B cell (primary cell): Measurements from ENCODE around the gene APOL6. TPM values are rescaled to one million over a fixed set of nuclear protein-coding genes. Genes with fewer than 3 reads are reported as not detected.

Experiments used
- ATAC-seq: fragments of 200-7000 bp; cut with Tn5 transposase; one replicate; pipeline ENCODE4 v1.10.0; 2021; ENCODE audit warnings: low read depth, mild to moderate bottlenecking, moderate number of reproducible peaks, moderate library complexity
- CTCF ChIA-PET: fragments of 350-600 bp; sonication (Branson Sonifier 250); formaldehyde crosslinking; loops from one replicate; lab custom pipeline; 2021; ENCODE audit warnings: antibody characterized with exemption, inconsistent platforms; lab: Charles Lee
- POLR2A ChIA-PET: fragments of 350-600 bp; sonication (Branson Sonifier 250); formaldehyde crosslinking; loops from one replicate; lab custom pipeline; 2021; ENCODE audit warnings: antibody characterized with exemption; lab: Charles Lee
- DNase-seq: peaks from one replicate; pipeline ENCODE4 v3.0.0; 2013
- H2AFZ ChIP-seq: 2 replicates; pipeline ENCODE4 v1.6.1; 2012; ENCODE audit warnings: mild to moderate bottlenecking, low read depth, low read length; ENCODE audit not compliant: insufficient read depth, poor library complexity, severe bottlenecking
- H3K27ac ChIP-seq, 2 donors: 1 replicate in 1 of 2; 2 replicates in 1 of 2; pipeline ENCODE4 v1.5.1; 2012 to 2013; ENCODE audit warnings: low read length in 2 of 2, mild to moderate bottlenecking in 2 of 2, moderate library complexity in 1 of 2
- H3K27me3 ChIP-seq, 4 experiments: fragments of 200-600 bp in 1 of 4; sonication (generic) in 1 of 4; replicated peaks in 1 of 4; 1 replicate in 2 of 4; 2 replicates in 2 of 4; pipeline versions ENCODE4 v1.6.1 to v1.7.0; 2013 to 2016; ENCODE audit warnings: low read length in 3 of 4, mild to moderate bottlenecking in 2 of 4, mixed read lengths in 1 of 4, moderate library complexity in 1 of 4; ENCODE audit not compliant: insufficient read depth in 4 of 4, control insufficient read depth in 3 of 4; ENCODE audit errors: control extremely low read depth in 1 of 4
- H3K36me3 ChIP-seq, 2 experiments: replicated peaks in 1 of 2; 1 replicate in 1 of 2; 2 replicates in 1 of 2; pipeline versions ENCODE4 v1.6.1 to v1.7.1; 2013; ENCODE audit warnings: low read length in 1 of 2; ENCODE audit not compliant: insufficient read depth in 2 of 2, control insufficient read depth in 1 of 2; ENCODE audit errors: control extremely low read depth in 1 of 2, extremely low read depth in 1 of 2
- H3K4me1 ChIP-seq, 2 donors: fragments of 200-600 bp in 1 of 2; sonication (generic) in 1 of 2; 1 replicate in 1 of 2; 2 replicates in 1 of 2; pipeline versions ENCODE4 v1.5.1 to v1.6.1; 2013 to 2017; ENCODE audit warnings: low read length in 2 of 2; ENCODE audit not compliant: control insufficient read depth in 2 of 2, insufficient read depth in 2 of 2
- H3K4me2 ChIP-seq: replicated peaks from 2 replicates; pipeline ENCODE3; 2012; ENCODE audit warnings: mild to moderate bottlenecking, low read depth, low read length; ENCODE audit not compliant: poor library complexity, severe bottlenecking
- H3K4me3 ChIP-seq, 5 experiments: fragments of 200-600 bp in 1 of 5; sonication (generic) in 1 of 5; 1 replicate in 3 of 5; 2 replicates in 2 of 5; pipeline versions ENCODE4 v1.5.1 to v1.7.0; 2011 to 2016; ENCODE audit warnings: low read length in 4 of 5, mild to moderate bottlenecking in 4 of 5, low read depth in 2 of 5, control low read depth in 1 of 5, moderate library complexity in 1 of 5; ENCODE audit not compliant: insufficient read depth in 1 of 5; ENCODE audit errors: control extremely low read depth in 1 of 5, extremely low read depth in 1 of 5
- H3K79me2 ChIP-seq: fragments of 200-600 bp; sonication (generic); one replicate; pipeline ENCODE4 v1.6.0; 2016; ENCODE audit warnings: low read length; ENCODE audit not compliant: control insufficient read depth, insufficient read depth
- H3K9ac ChIP-seq: fragments of 200-600 bp; sonication (generic); 2 replicates; pipeline ENCODE4 v1.6.1; 2017; ENCODE audit warnings: mild to moderate bottlenecking, low read length, moderate library complexity
- H3K9me3 ChIP-seq, 3 donors: one replicate each; pipeline versions ENCODE4 v1.6.1 to v1.7.1; 2013; ENCODE audit warnings: low read length in 2 of 3; ENCODE audit not compliant: control insufficient read depth in 2 of 3, insufficient read depth in 1 of 3; ENCODE audit errors: control extremely low read depth in 1 of 3
- H4K20me1 ChIP-seq: 2 replicates; pipeline ENCODE4 v1.6.0; 2012; ENCODE audit warnings: mild to moderate bottlenecking, low read length; ENCODE audit not compliant: insufficient read depth, control insufficient read depth, poor library complexity, severe bottlenecking
- H3K27ac Mint-ChIP-seq: one replicate; pipeline ENCODE4 v1.8.0; 2021; ENCODE audit warnings: mixed read lengths
- H3K27me3 Mint-ChIP-seq: one replicate; pipeline ENCODE4 v1.8.0; 2021; ENCODE audit warnings: mixed read lengths
- H3K4me1 Mint-ChIP-seq: one replicate; pipeline ENCODE4 v1.8.0; 2021; ENCODE audit warnings: mixed read lengths
- H3K4me3 Mint-ChIP-seq: one replicate; pipeline ENCODE4 v1.8.0; 2021; ENCODE audit warnings: mixed read lengths
- H3K9me3 Mint-ChIP-seq: one replicate; pipeline ENCODE4 v1.8.0; 2022; ENCODE audit warnings: mixed read lengths; ENCODE audit not compliant: insufficient read depth
- CTCF ChIP-seq: fragments of 200-600 bp; IDR thresholded peaks from one replicate; pipeline ENCODE4 v1.8.0; 2022; ENCODE audit warnings: antibody characterized with exemption, mild to moderate bottlenecking
- EZH2 ChIP-seq: IDR thresholded peaks from 2 replicates; pipeline ENCODE4 v1.6.1; 2012; ENCODE audit warnings: borderline replicate concordance, low read depth, mild to moderate bottlenecking, moderate library complexity, low read length; ENCODE audit not compliant: insufficient read depth, poor library complexity, severe bottlenecking
- WGBS: methylation state at CpG from one replicate; pipeline ENCODE4 v1.1.5; 2013; ENCODE audit warnings: missing lambda C conversion rate; ENCODE audit not compliant: insufficient coverage; 5-methylcytosine and 5-hydroxymethylcytosine counted together
- intact Hi-C: fragments of 100-400 bp; cut with micrococcal nuclease; formaldehyde crosslinking; loops from one replicate; pipeline ENCODE4 v1.10.0; 2022
- polyA plus RNA-seq: library from polyadenylated mRNA; depleted of rRNA; stranded (reverse); fragments of >200 nt; gene quantifications from 2 replicates; pipeline ENCODE4 v1.2.3, GENCODE V29; 2012
- total RNA-seq, 2 donors: library from RNA; stranded (reverse); fragments of 120-200 nt in 1 of 2; gene quantifications; 1 replicate in 1 of 2; 2 replicates in 1 of 2; pipeline versions ENCODE4 v1.2.3 to v1.2.4, GENCODE V29; 2013 to 2022

Gene APOL6
- total and polyA plus RNA-seq, 2 donors (not counting 1 experiment from before 2014, with no cell fraction given) = 2.3 to 7.0 TPM

DNA sequence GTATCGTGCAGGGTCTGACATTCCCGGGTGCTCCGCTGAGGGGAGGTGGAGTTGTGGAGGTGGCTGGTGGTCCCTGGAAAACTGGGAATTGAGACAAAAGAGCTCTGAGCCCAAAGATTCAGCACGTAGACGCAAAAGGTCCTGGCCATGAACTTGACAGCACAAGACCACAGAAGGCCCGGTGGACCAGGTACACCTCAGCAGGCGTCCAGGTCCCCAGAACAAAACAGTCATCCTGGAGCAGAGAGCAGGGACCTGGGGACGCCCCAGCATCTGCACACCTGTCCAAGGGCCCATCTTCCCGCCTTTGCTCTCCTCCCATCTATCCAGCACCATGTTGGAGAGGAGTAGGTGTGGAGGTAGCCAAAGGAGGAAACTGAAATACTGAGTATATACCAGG, 17.4 kb upstream of the APOL6 start:
- ChIA-PET CTCF (no interaction called here), POLR2A (no interaction called here)
- Histone ChIP-seq H2AFZ (no peak overlapping the region), H3K4me2 (no peak overlapping the region), H3K79me2 (no peaks in the 10 kb centered on the region), H3K36me3 (no peaks in the 10 kb centered on the region), H3K27me3 (peaks cover 0 to 28% (median 11%) of the 10 kb centered on the region in 4 experiments), H3K4me1 (peaks cover 9 to 11% of the 10 kb centered on the region in 2 donors), H3K9me3 (peaks cover 0 to 3% (median 0%) of the 10 kb centered on the region in 3 donors), H3K4me3 (no peak overlapping the region), H3K27ac (no peak overlapping the region), H4K20me1 (no peaks in the 10 kb centered on the region), H3K9ac (no peak overlapping the region)
- DNase-seq = no peak
- ATAC-seq = no peak
- Mint-ChIP-seq H3K27me3 (peaks cover 44% of the 10 kb centered on the region), H3K4me1 (peaks cover 11% of the 10 kb centered on the region), H3K9me3 (no peaks in the 10 kb centered on the region), H3K4me3 (no peak overlapping the region), H3K27ac (no peak overlapping the region)
- WGBS = 95% methylated on average over 7 of the region's 9 CpGs
- TF ChIP-seq CTCF (no peak), EZH2 (no peak)
- intact Hi-C loops = no loop called here

DNA sequence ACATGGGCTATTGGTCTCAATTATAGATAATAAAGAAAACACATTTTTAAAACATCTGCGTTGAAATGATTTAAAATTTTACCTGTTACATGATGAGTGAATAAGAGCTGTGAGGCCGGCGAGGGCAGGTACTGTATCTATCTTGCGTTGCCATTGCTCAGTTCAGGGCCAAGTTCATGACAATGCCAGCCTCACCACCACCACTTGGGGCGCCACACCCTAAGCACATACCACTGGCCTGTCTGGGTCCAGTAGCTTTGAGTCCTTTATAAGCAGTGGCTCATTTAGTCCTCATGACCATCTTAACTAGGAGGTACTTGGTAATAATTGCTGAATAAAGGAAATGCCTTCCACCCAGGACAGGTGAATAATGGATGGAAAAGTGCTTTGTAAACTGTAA, 16.6 kb upstream of the APOL6 start:
- 85% methylated on average over 4 of the region's 5 CpGs for WGBS
- ChIA-PET CTCF (interaction anchor here (1.0 kb wide), 1 partner anchor 548 kb away, joined by 3 read pairs; no protein-coding TSS in a partner anchor), POLR2A (no interaction called here)
- intact Hi-C loops = no loop called here
- Histone ChIP-seq H3K36me3 (no peaks in the 10 kb centered on the region), H3K4me1 (peaks cover 9 to 11% of the 10 kb centered on the region in 2 donors), H2AFZ (no peak overlapping the region), H3K27me3 (peaks cover 0 to 25% (median 6%) of the 10 kb centered on the region in 4 experiments), H3K79me2 (no peaks in the 10 kb centered on the region), H4K20me1 (no peaks in the 10 kb centered on the region), H3K27ac (no peak overlapping the region), H3K4me3 (no peak overlapping the region), H3K9ac (no peak overlapping the region), H3K9me3 (peaks cover 0 to 3% (median 0%) of the 10 kb centered on the region in 3 donors), H3K4me2 (no peak overlapping the region)
- Mint-ChIP-seq H3K4me3 (no peak overlapping the region), H3K27me3 (peaks cover 37% of the 10 kb centered on the region), H3K27ac (no peak overlapping the region), H3K9me3 (no peaks in the 10 kb centered on the region), H3K4me1 (peaks cover 11% of the 10 kb centered on the region)
- ATAC-seq = no peak
- no peak for TF ChIP-seq EZH2
- TF ChIP-seq CTCF = peak; percentile 43
- no peak for DNase-seq
